Type B pancreatic cell (in vitro differentiated cells): ENCODE results near the gene ZNF394. TPM values are rescaled to one million over a fixed set of nuclear protein-coding genes. Genes with fewer than 3 reads are reported as not detected.

Experiments used
- DNase-seq: peaks from one replicate; pipeline ENCODE4 v3.0.0; 2021; ENCODE audit warnings: mixed read lengths; ENCODE audit not compliant: unreplicated experiment; ENCODE audit errors: extremely low spot score
- H3K27ac Mint-ChIP-seq: 2 replicates; pipeline ENCODE4 v1.8.0; 2021; ENCODE audit warnings: mild to moderate bottlenecking, mixed read lengths
- H3K27me3 Mint-ChIP-seq: 2 replicates; pipeline ENCODE4 v1.8.0; 2021; ENCODE audit warnings: mixed read lengths
- H3K36me3 Mint-ChIP-seq: 2 replicates; pipeline ENCODE4 v1.8.0; 2021; ENCODE audit warnings: mixed read lengths
- H3K4me1 Mint-ChIP-seq: one replicate; pipeline ENCODE4 v1.8.0; 2021; ENCODE audit warnings: mixed read lengths; ENCODE audit not compliant: unreplicated experiment
- H3K4me3 Mint-ChIP-seq: 2 replicates; pipeline ENCODE4 v1.8.0; 2021; ENCODE audit warnings: mild to moderate bottlenecking, mixed read lengths
- H3K9me3 Mint-ChIP-seq: 2 replicates; pipeline ENCODE4 v1.8.0; 2021; ENCODE audit warnings: mixed read lengths
- total RNA-seq: library from RNA; stranded (reverse); gene quantifications from 2 replicates; pipeline ENCODE4 v1.2.1, GENCODE V29; 2021; ENCODE audit warnings: low replicate concordance
- TF ChIP-seq, protein P1 (sequence below): fragments of 200-600 bp; sonication (generic); conservative IDR thresholded peaks from 2 replicates; pipeline ENCODE4 v1.5.0; 2021; ENCODE audit warnings: antibody characterized with exemption, mild to moderate bottlenecking

Gene ZNF394
- total RNA-seq, 1 donor from 2014 or later, result 24.3 TPM

GRCh38 chr7:99500637-99501009, 542 bp upstream of the ZNF394 start:
- Mint-ChIP-seq H3K4me1 (peaks cover 17% of the 10 kb centered on the region), H3K9me3 (no peaks in the 10 kb centered on the region), H3K27ac (peak overlapping the region; percentile 99), H3K27me3 (no peaks in the 10 kb centered on the region), H3K36me3 (peaks cover 16% of the 10 kb centered on the region), H3K4me3 (peak overlapping the region; percentile 100)
- DNase-seq, result no peak
- TF ChIP-seq, protein P1, sequence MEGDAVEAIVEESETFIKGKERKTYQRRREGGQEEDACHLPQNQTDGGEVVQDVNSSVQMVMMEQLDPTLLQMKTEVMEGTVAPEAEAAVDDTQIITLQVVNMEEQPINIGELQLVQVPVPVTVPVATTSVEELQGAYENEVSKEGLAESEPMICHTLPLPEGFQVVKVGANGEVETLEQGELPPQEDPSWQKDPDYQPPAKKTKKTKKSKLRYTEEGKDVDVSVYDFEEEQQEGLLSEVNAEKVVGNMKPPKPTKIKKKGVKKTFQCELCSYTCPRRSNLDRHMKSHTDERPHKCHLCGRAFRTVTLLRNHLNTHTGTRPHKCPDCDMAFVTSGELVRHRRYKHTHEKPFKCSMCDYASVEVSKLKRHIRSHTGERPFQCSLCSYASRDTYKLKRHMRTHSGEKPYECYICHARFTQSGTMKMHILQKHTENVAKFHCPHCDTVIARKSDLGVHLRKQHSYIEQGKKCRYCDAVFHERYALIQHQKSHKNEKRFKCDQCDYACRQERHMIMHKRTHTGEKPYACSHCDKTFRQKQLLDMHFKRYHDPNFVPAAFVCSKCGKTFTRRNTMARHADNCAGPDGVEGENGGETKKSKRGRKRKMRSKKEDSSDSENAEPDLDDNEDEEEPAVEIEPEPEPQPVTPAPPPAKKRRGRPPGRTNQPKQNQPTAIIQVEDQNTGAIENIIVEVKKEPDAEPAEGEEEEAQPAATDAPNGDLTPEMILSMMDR, result no peak

DNA sequence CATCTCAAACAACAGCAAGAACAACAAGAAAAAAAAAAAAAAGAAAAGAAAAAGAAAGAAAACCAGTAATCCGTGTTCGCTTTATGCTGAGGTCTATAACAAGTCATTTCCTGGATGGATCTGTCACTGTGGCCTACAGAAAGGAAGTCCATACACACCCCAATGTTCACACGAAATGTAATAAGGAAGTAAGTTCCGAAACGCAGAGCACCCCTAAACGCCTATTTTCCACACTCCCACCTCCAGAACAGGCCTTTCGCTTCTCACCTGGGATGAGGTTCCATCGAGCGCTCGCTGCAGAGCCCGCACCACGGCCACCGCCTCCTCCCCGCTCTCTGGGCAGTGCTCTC, 735 bp downstream of the ZNF394 start:
- no peak for DNase-seq
- H3K9me3 Mint-ChIP-seq, result no peaks in the 10 kb centered on the region
- TF ChIP-seq, protein P1, result no peak
- H3K27ac Mint-ChIP-seq, result peak overlapping the region; percentile 99
- no peaks in the 10 kb centered on the region for H3K27me3 Mint-ChIP-seq
- H3K4me3 Mint-ChIP-seq, result peak overlapping the region; percentile 100
- H3K36me3 Mint-ChIP-seq, result peaks cover 18% of the 10 kb centered on the region
- peaks cover 16% of the 10 kb centered on the region for H3K4me1 Mint-ChIP-seq

GRCh38 chr7:99498546-99498944, 1.5 kb downstream of the ZNF394 start:
- H3K4me3 Mint-ChIP-seq, result peak overlapping the region; percentile 100
- H3K27me3 Mint-ChIP-seq, result no peaks in the 10 kb centered on the region
- peaks cover 26% of the 10 kb centered on the region for H3K36me3 Mint-ChIP-seq
- DNase-seq, result no peak
- H3K9me3 Mint-ChIP-seq, result peaks cover 8% of the 10 kb centered on the region
- H3K27ac Mint-ChIP-seq, result peak overlapping the region; percentile 99
- TF ChIP-seq, protein P1, result no peak
- peaks cover 16% of the 10 kb centered on the region for H3K4me1 Mint-ChIP-seq

- Mint-ChIP-seq H3K4me1 (peaks cover 16% of the 10 kb centered on the region), H3K36me3 (peaks cover 32% of the 10 kb centered on the region), H3K27me3 (no peaks in the 10 kb centered on the region), H3K27ac (peak overlapping the region; percentile 99), H3K4me3 (peak overlapping the region; percentile 100), H3K9me3 (peaks cover 9% of the 10 kb centered on the region)
- DNase-seq, result no peak
- TF ChIP-seq, protein P1, result no peak
Measured at GRCh38 chr7:99497766-99498545, 2.1 kb downstream of the ZNF394 start.

DNA sequence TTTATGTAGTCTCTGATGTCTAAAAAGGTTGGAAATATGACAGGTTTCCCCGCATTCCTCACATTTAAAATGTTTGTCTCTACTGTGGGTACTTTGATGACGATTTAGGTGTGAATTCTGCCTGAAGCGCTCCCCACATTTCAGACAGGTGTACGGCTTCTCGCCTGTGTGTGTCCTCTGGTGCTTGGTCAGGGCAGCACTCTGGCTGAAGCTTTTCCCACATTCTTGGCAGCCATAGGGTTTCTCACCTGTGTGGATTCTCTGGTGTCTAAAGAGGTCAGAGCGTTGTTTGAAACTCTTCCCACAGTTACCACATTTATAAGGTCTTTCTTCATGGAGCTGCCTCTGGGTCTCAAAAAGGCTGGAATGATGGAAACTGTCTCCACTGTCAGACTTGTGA, 6.3 kb downstream of the ZNF394 start:
- Mint-ChIP-seq H3K27ac (no peak overlapping the region), H3K4me3 (no peak overlapping the region), H3K4me1 (peaks cover 11% of the 10 kb centered on the region), H3K36me3 (peaks cover 46% of the 10 kb centered on the region), H3K27me3 (no peaks in the 10 kb centered on the region), H3K9me3 (peaks cover 9% of the 10 kb centered on the region)
- DNase-seq, result no peak
- TF ChIP-seq, protein P1, result no peak
